Chondrocyte (in vitro differentiated cells): Measurements from ENCODE around the gene MANBA. TPM values are rescaled to one million over a fixed set of nuclear protein-coding genes. Genes with fewer than 3 reads are reported as not detected.
"Not testable (repeated sequence)": the region's sequence is repeated elsewhere in the genome, so short reads cannot be mapped to it uniquely, and the experiment has no call there.

ENCODE experiments used
- DNase-seq: peaks from one replicate; pipeline ENCODE4 v3.0.0; 2021; ENCODE audit warnings: mixed read lengths, low spot score
- H3K27ac Mint-ChIP-seq: one replicate; pipeline ENCODE4 v1.8.0; 2021; ENCODE audit warnings: mild to moderate bottlenecking, moderate library complexity, mixed read lengths; ENCODE audit not compliant: unreplicated experiment
- H3K27me3 Mint-ChIP-seq: 2 replicates; pipeline ENCODE4 v1.8.0; 2021; ENCODE audit warnings: low read depth, mixed read lengths
- H3K36me3 Mint-ChIP-seq: 2 replicates; pipeline ENCODE4 v1.8.0; 2021; ENCODE audit warnings: low read depth, mixed read lengths
- H3K4me1 Mint-ChIP-seq: 2 replicates; pipeline ENCODE4 v1.8.0; 2021; ENCODE audit warnings: low read depth, mild to moderate bottlenecking, mixed read lengths
- H3K4me3 Mint-ChIP-seq: one replicate; pipeline ENCODE4 v1.8.0; 2021; ENCODE audit warnings: mild to moderate bottlenecking, moderate library complexity, mixed read lengths; ENCODE audit not compliant: unreplicated experiment
- H3K9me3 Mint-ChIP-seq: 2 replicates; pipeline ENCODE4 v1.8.0; 2021; ENCODE audit warnings: low read depth, mixed read lengths
- total RNA-seq: library from RNA; stranded (reverse); gene quantifications from 3 replicates; pipeline ENCODE4 v1.2.1, GENCODE V29; 2021
- TF ChIP-seq, protein P1 (sequence below): fragments of 200-600 bp; sonication (generic); IDR thresholded peaks from 2 replicates; pipeline ENCODE4 v1.5.0; 2021; ENCODE audit warnings: antibody characterized with exemption, mild to moderate bottlenecking, moderate library complexity

Gene MANBA
- total RNA-seq, 1 donor from 2014 or later = 36.9 TPM

DNA sequence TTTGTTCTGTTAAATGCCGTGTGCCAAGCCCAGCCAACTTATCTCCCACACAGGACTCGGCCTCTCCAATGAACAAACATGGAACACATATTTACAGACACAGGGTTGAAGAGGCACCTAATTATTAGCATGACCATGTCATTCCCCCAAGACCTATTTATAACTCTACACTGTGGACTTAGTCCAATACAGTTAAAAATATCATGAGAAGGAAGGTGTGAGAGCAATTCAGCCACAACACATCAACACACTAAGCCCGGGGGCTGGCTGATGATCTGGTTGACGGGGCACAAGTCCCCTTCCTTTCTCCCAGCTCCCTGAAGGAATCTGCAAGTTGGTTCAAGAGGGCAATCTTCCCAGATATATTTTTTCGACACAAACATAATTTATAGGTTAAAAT, 28.1 kb downstream of the MANBA start:
- Mint-ChIP-seq H3K9me3 (peaks cover 3% of the 10 kb centered on the region), H3K27ac (no peak overlapping the region), H3K36me3 (peaks cover 6% of the 10 kb centered on the region)

DNA sequence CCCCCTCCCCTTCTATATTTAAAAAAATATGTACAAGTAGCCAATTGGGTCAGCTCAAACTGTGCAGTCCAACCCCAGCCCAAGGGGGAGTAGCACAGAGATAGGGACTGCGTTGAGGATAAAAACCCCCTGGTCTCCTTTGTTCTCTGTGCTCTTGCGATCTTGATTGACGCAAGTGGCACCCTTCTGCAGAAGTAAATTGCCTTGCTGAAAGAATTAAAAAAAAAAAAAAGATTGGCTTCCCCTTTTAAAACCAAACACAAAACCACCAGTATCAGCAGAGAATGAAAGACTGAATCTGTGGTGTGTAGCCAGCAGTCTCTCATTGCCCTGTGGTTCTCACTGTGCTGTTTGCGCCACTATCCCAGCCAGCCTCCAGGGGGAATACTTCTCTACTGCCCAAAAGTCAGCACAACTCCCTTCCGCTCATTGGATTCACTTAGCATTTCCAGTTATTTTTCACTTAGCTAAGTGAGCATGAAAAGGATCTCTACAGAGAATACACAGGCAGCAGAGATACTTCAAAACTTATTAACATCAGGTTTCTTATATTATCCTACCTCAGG, 29.7 kb downstream of the MANBA start:
- TF ChIP-seq, protein P1, sequence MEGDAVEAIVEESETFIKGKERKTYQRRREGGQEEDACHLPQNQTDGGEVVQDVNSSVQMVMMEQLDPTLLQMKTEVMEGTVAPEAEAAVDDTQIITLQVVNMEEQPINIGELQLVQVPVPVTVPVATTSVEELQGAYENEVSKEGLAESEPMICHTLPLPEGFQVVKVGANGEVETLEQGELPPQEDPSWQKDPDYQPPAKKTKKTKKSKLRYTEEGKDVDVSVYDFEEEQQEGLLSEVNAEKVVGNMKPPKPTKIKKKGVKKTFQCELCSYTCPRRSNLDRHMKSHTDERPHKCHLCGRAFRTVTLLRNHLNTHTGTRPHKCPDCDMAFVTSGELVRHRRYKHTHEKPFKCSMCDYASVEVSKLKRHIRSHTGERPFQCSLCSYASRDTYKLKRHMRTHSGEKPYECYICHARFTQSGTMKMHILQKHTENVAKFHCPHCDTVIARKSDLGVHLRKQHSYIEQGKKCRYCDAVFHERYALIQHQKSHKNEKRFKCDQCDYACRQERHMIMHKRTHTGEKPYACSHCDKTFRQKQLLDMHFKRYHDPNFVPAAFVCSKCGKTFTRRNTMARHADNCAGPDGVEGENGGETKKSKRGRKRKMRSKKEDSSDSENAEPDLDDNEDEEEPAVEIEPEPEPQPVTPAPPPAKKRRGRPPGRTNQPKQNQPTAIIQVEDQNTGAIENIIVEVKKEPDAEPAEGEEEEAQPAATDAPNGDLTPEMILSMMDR = peak; percentile 23
- H3K4me3 Mint-ChIP-seq = no peak overlapping the region
- H3K27ac Mint-ChIP-seq = no peak overlapping the region
- peaks cover 3% of the 10 kb centered on the region for H3K9me3 Mint-ChIP-seq
- DNase-seq = no peak
- H3K36me3 Mint-ChIP-seq = peaks cover 6% of the 10 kb centered on the region
- H3K4me1 Mint-ChIP-seq = peaks cover 20% of the 10 kb centered on the region
- H3K27me3 Mint-ChIP-seq = no peaks in the 10 kb centered on the region

More for the DNA sequence above, 28.1 kb downstream of the MANBA start:
- Mint-ChIP-seq H3K4me1 (peaks cover 31% of the 10 kb centered on the region), H3K4me3 (no peak overlapping the region), H3K27me3 (no peaks in the 10 kb centered on the region)
- TF ChIP-seq, protein P1 = no peak
- no peak for DNase-seq

DNA sequence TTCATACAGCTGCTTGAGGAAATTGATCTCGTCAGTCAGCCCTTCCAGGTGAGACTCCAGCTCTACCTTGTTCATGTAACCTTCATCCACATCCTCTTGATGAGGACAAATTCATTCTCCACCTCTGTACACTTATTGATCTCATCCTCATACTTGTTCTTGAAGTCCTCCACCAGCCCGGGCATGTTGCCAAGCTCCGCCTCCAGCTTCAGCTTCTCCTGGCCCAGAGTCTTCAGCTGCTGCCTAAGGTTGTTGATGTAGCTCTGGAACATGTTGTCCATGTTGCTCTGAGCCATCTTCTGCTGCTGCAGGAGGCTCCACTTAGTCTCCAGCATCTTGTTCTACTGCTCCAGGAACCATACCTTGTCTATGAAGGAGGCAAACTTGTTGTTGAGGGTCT, 31.3 kb downstream of the MANBA start:
- not testable (repeated sequence) for H3K4me3 Mint-ChIP-seq, H3K36me3 Mint-ChIP-seq, DNase-seq, H3K27me3 Mint-ChIP-seq, H3K9me3 Mint-ChIP-seq, H3K27ac Mint-ChIP-seq
- H3K4me1 Mint-ChIP-seq = peaks cover 18% of the 10 kb centered on the region

DNA sequence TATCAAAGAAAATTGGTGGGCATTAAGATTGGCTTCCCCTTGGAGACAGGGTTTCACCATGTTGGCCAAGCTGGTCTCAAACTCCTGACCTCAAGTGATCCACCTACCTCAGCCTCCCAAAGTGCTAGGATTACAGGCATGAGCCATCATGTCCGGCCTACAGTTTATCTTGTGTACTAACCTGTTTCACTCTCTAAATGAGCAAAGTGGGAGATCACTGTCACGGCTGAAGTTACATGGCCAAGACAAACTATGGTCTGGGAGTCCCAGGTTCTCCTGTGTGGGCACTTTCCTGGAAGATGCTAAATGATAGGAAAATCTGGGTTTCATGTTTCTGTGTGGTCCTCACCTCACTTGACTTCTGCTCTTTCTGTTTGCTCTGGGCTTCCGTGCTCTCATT, 33.8 kb downstream of the MANBA start:
- not testable (repeated sequence) for H3K27ac Mint-ChIP-seq, H3K27me3 Mint-ChIP-seq, DNase-seq, H3K9me3 Mint-ChIP-seq, H3K4me3 Mint-ChIP-seq, H3K36me3 Mint-ChIP-seq
- H3K4me1 Mint-ChIP-seq = peaks cover 21% of the 10 kb centered on the region

DNA sequence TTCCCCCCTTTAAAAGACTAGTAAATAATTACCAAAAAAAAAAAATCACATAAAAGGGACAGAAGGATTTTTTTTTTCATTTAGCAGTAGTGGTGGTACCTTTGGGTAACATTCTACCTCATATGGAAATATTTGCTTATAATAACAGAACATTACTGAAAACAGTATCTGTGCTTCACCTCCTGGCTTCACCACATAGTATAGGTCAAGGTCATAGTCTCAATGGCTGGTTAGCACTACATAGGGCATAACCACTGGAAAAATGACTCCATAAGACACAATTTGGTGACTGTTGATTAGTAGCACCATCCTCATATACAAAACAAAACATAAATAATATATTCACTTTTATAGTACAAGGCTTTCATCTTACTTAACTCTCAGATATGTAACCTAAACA, 34.7 kb downstream of the MANBA start:
- peaks cover 3% of the 10 kb centered on the region for H3K9me3 Mint-ChIP-seq
- H3K27ac Mint-ChIP-seq = peak overlapping the region; percentile 54
- TF ChIP-seq, protein P1 = no peak
- H3K27me3 Mint-ChIP-seq = no peaks in the 10 kb centered on the region
- H3K4me1 Mint-ChIP-seq = peaks cover 21% of the 10 kb centered on the region
- H3K36me3 Mint-ChIP-seq = peaks cover 9% of the 10 kb centered on the region
- DNase-seq = no peak
- no peak overlapping the region for H3K4me3 Mint-ChIP-seq

DNA sequence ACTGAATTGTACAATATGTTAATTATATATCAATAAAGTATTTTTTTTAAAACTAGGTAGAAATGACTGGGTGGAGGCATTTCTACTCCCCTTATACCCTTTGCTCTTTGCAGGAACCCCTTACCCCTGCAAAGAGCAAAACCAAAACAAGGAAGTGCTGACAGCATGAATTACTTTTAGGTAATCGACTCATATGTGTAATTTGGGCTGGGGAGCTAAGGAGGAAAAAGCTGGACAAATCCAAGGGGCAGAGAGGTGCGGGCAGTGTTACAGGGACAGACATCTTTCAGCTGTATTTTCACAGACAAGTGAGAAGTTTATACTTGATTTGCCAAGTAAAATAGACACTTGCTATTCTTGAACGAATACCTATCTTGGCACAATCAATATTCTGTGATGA, 35.5 kb downstream of the MANBA start:
- Mint-ChIP-seq H3K27ac (no peak overlapping the region), H3K27me3 (no peaks in the 10 kb centered on the region), H3K4me3 (no peak overlapping the region), H3K9me3 (no peaks in the 10 kb centered on the region), H3K4me1 (peaks cover 21% of the 10 kb centered on the region), H3K36me3 (peaks cover 9% of the 10 kb centered on the region)
- DNase-seq = no peak
- TF ChIP-seq, protein P1 = no peak
